CD4-positive, alpha-beta memory T cell (primary cell): ENCODE data around the gene NPC2. TPM values are rescaled to one million over a fixed set of nuclear protein-coding genes. Genes with fewer than 3 reads are reported as not detected.

ENCODE experiments used
- CTCF ChIA-PET: fragments of 350-600 bp; sonication (Branson Sonifier 250); formaldehyde crosslinking; loops from one replicate; lab custom pipeline; 2021; ENCODE audit warnings: inconsistent platforms; ENCODE audit not compliant: partially characterized antibody; lab: Charles Lee
- POLR2A ChIA-PET: fragments of 350-600 bp; sonication (Branson Sonifier 250); formaldehyde crosslinking; loops from one replicate; lab custom pipeline; 2021; ENCODE audit not compliant: partially characterized antibody; lab: Charles Lee
- DNase-seq, 5 donors: peaks; one replicate each; pipeline versions ENCODE4 v3.0.0 to v3.0.0-alpha.2; 2020 to 2022; ENCODE audit warnings: mixed read lengths in 1 of 5
- H3K27ac ChIP-seq: one replicate; pipeline ENCODE4 v1.7.0; 2013; ENCODE audit warnings: low read depth, low read length
- H3K27me3 ChIP-seq: 2 replicates; pipeline ENCODE4 v1.7.0; 2013; ENCODE audit warnings: mild to moderate bottlenecking, low read length, moderate library complexity; ENCODE audit not compliant: insufficient read depth
- H3K36me3 ChIP-seq: 2 replicates; pipeline ENCODE4 v1.7.0; 2013; ENCODE audit warnings: mild to moderate bottlenecking, low read length, moderate library complexity; ENCODE audit not compliant: insufficient read depth
- H3K4me1 ChIP-seq: 2 replicates; pipeline ENCODE4 v1.7.0; 2013; ENCODE audit warnings: mild to moderate bottlenecking, low read length, moderate library complexity; ENCODE audit not compliant: insufficient read depth
- H3K4me3 ChIP-seq, 2 donors: one replicate each; pipeline ENCODE4 v1.7.0; 2013; ENCODE audit warnings: low read length in 2 of 2, mild to moderate bottlenecking in 1 of 2
- H3K9me3 ChIP-seq, 2 donors: one replicate each; pipeline ENCODE4 v1.7.0; 2013; ENCODE audit warnings: low read length in 2 of 2, control low read depth in 1 of 2; ENCODE audit not compliant: control insufficient read depth in 1 of 2
- H3K27ac Mint-ChIP-seq, 7 donors: one replicate each; pipeline ENCODE4 v1.8.0; 2020 to 2021; ENCODE audit warnings: mixed read lengths in 7 of 7, mild to moderate bottlenecking in 6 of 7, inconsistent platforms in 3 of 7, moderate library complexity in 3 of 7
- H3K27me3 Mint-ChIP-seq, 2 donors: one replicate each; pipeline ENCODE4 v1.8.0; 2020 to 2021; ENCODE audit warnings: mixed read lengths in 2 of 2
- H3K36me3 Mint-ChIP-seq, 2 donors: one replicate each; pipeline ENCODE4 v1.8.0; 2020 to 2021; ENCODE audit warnings: mixed read lengths in 2 of 2, inconsistent platforms in 1 of 2, mild to moderate bottlenecking in 1 of 2
- H3K4me1 Mint-ChIP-seq, 4 donors: one replicate each; pipeline ENCODE4 v1.8.0; 2020 to 2021; ENCODE audit warnings: mixed read lengths in 4 of 4, mild to moderate bottlenecking in 1 of 4
- H3K4me3 Mint-ChIP-seq, 8 donors: one replicate each; pipeline ENCODE4 v1.8.0; 2020 to 2021; ENCODE audit warnings: mixed read lengths in 8 of 8, mild to moderate bottlenecking in 7 of 8, moderate library complexity in 6 of 8, inconsistent platforms in 3 of 8
- H3K9me3 Mint-ChIP-seq, 8 donors: one replicate each; pipeline ENCODE4 v1.8.0; 2020 to 2021; ENCODE audit warnings: mixed read lengths in 8 of 8, mild to moderate bottlenecking in 5 of 8, inconsistent platforms in 3 of 8, moderate library complexity in 1 of 8
- intact Hi-C: fragments of 100-400 bp; cut with micrococcal nuclease; formaldehyde crosslinking; loops from one replicate; pipeline ENCODE4 v1.15.1; 2023
- polyA plus RNA-seq, 2 donors: library from polyadenylated mRNA; unstranded; fragments of 300-500 nt; fragmentation: Illumina TruSeq; gene quantifications; one replicate each; pipeline ENCODE4 v1.2.3, GENCODE V29; 2021
- total RNA-seq, 2 experiments: library from RNA; stranded (reverse); gene quantifications; one replicate each; pipeline ENCODE4 v1.2.3, GENCODE V29; 2021

The NPC2 gene
- total and polyA plus RNA-seq, 4 experiments from 2014 or later = 50.9 to 89.9 (median 68.8) TPM

GRCh38 chr14:74535756-74536325 is 42.7 kb upstream of the NPC2 start:
- CTCF ChIA-PET = no interaction called here
- H3K4me3 Mint-ChIP-seq = no peak overlapping the region
- intact Hi-C loops = no loop called here
- POLR2A ChIA-PET = no interaction called here
- H3K4me1 Mint-ChIP-seq = peaks cover 0 to 6% (median 0%) of the 10 kb centered on the region in 4 donors
- no peak overlapping the region for H3K27ac Mint-ChIP-seq
- H3K27ac ChIP-seq = no peak overlapping the region
- no peaks in the 10 kb centered on the region for H3K27me3 ChIP-seq
- DNase-seq = no peak
- H3K9me3 ChIP-seq = no peaks in the 10 kb centered on the region
- H3K27me3 Mint-ChIP-seq = peaks cover 0 to 1% of the 10 kb centered on the region in 2 donors
- H3K4me1 ChIP-seq = no peaks in the 10 kb centered on the region
- H3K36me3 Mint-ChIP-seq = no peaks in the 10 kb centered on the region
- H3K36me3 ChIP-seq = no peaks in the 10 kb centered on the region
- H3K9me3 Mint-ChIP-seq = no peaks in the 10 kb centered on the region
- H3K4me3 ChIP-seq = no peak overlapping the region

DNA sequence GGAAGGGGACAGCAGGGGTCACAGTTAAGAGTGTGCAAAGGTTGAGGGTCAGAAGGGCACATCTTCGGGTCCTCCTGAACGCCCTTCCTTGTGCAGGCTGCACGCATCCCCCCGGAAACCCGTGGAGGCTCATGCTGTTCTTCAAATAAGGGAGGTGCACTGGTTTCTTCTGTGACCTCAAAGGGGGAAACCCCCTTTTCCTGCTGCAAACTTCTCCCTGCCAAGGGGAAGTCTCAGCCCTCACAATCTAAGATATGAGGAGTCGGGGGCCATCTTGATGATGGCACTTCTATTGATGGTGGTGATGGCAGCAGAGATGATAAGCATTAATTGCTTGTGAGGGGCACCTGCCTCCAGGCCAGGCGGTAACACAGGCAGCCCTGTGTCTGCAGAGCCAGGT is 40.5 kb upstream of the NPC2 start:
- H3K27ac Mint-ChIP-seq = no peak overlapping the region
- ChIA-PET CTCF (no interaction called here), POLR2A (no interaction called here)
- DNase-seq = no peak
- no peaks in the 10 kb centered on the region for H3K9me3 Mint-ChIP-seq
- Histone ChIP-seq H3K27me3 (no peaks in the 10 kb centered on the region), H3K4me1 (no peaks in the 10 kb centered on the region), H3K4me3 (no peak overlapping the region), H3K27ac (no peak overlapping the region), H3K9me3 (no peaks in the 10 kb centered on the region), H3K36me3 (no peaks in the 10 kb centered on the region)
- no peaks in the 10 kb centered on the region for H3K36me3 Mint-ChIP-seq
- peaks cover 0 to 6% (median 0%) of the 10 kb centered on the region in 4 donors for H3K4me1 Mint-ChIP-seq
- intact Hi-C loops = no loop called here
- no peaks in the 10 kb centered on the region for H3K27me3 Mint-ChIP-seq
- H3K4me3 Mint-ChIP-seq = no peak overlapping the region

DNA sequence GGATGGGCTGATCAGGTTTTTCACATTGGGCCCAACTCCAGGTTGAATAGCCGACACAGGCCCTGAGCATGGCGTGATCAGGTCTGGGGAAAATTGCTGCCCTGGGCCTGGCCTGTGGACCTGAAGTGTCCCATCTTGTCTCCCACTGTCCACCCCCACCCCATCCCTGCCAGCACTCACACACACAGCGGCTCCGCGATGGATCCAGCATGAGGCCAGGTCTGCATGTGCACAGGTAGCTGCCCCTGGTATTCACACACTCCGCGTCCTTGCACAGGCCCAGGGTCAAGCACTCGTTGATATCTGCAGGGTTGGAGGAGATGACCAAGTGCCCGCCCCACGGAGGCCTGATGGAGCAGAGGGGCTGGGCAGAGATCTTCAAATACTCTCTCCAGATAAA is 39.1 kb upstream of the NPC2 start:
- Histone ChIP-seq H3K27me3 (no peaks in the 10 kb centered on the region), H3K9me3 (no peaks in the 10 kb centered on the region), H3K36me3 (no peaks in the 10 kb centered on the region), H3K4me3 (no peak overlapping the region), H3K4me1 (no peaks in the 10 kb centered on the region), H3K27ac (no peak overlapping the region)
- ChIA-PET CTCF (no interaction called here), POLR2A (no interaction called here)
- Mint-ChIP-seq H3K36me3 (no peaks in the 10 kb centered on the region), H3K4me1 (peaks cover 0 to 6% (median 0%) of the 10 kb centered on the region in 4 donors), H3K9me3 (no peaks in the 10 kb centered on the region), H3K27me3 (no peaks in the 10 kb centered on the region), H3K27ac (no peak overlapping the region), H3K4me3 (no peak overlapping the region)
- intact Hi-C loops = no loop called here
- DNase-seq = no peak

DNA sequence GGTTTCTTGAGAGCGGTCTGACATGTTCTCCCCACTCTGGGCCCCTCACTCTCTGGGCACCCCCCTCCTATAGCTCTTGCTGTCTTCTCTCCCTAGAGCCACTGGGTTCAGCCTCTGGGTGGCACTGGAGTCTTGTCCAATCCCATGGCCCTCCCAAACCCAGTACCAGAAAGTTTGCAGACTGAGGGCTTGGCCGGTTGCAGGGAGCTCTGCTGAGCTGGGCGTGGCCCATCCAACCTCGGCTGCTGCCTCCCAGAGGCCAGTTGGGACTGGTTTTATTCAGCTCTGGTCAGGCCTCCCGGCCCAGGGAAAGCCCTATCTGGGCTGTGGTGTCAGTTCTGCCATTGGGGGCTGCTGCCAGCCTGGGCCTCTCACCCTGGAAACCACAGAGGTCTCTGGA is 38.4 kb upstream of the NPC2 start:
- no peaks in the 10 kb centered on the region for H3K9me3 Mint-ChIP-seq
- Histone ChIP-seq H3K4me3 (no peak overlapping the region), H3K27me3 (no peaks in the 10 kb centered on the region), H3K36me3 (no peaks in the 10 kb centered on the region), H3K4me1 (no peaks in the 10 kb centered on the region), H3K27ac (no peak overlapping the region), H3K9me3 (no peaks in the 10 kb centered on the region)
- H3K4me1 Mint-ChIP-seq = peaks cover 0 to 6% (median 0%) of the 10 kb centered on the region in 4 donors
- no peak overlapping the region for H3K4me3 Mint-ChIP-seq
- H3K36me3 Mint-ChIP-seq = no peaks in the 10 kb centered on the region
- no peak overlapping the region for H3K27ac Mint-ChIP-seq
- no peaks in the 10 kb centered on the region for H3K27me3 Mint-ChIP-seq
- intact Hi-C loops = no loop called here
- ChIA-PET POLR2A (no interaction called here), CTCF (no interaction called here)
- no peak for DNase-seq

- ChIA-PET CTCF (no interaction called here), POLR2A (no interaction called here)
- Mint-ChIP-seq H3K4me3 (no peak overlapping the region), H3K4me1 (peaks cover 0 to 7% (median 0%) of the 10 kb centered on the region in 4 donors), H3K36me3 (no peaks in the 10 kb centered on the region), H3K27ac (no peak overlapping the region), H3K9me3 (no peaks in the 10 kb centered on the region), H3K27me3 (no peaks in the 10 kb centered on the region)
- H3K27ac ChIP-seq = no peak overlapping the region
- no peaks in the 10 kb centered on the region for H3K27me3 ChIP-seq
- DNase-seq = no peak
- H3K4me1 ChIP-seq = no peaks in the 10 kb centered on the region
- no peak overlapping the region for H3K4me3 ChIP-seq
- no peaks in the 10 kb centered on the region for H3K9me3 ChIP-seq
- intact Hi-C loops = no loop called here
- H3K36me3 ChIP-seq = no peaks in the 10 kb centered on the region
These were observed 37.9 kb upstream of the NPC2 start for GRCh38 chr14:74531006-74531405.

DNA sequence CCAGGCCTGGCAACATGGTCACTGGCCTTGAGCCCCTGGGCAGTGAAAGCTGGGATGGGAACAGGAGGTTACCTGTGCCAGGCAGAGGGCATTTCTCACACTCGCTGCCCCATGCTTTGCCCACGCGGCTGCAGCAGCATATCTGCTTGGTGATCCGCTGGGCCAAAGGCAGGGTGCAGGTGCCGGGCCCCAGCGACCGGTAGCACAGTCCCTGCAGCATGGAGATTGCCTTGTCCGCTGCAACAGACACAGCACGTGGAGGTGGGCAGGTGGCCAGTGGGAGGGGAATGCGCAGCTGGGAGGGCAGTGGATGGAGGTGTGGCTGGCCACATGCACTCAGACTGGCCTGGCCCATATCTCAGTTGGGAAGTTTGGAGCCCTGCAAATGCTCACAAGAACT is 35.8 kb upstream of the NPC2 start:
- H3K4me3 Mint-ChIP-seq = no peak overlapping the region
- CTCF ChIA-PET = no interaction called here
- no peak overlapping the region for H3K4me3 ChIP-seq
- POLR2A ChIA-PET = no interaction called here
- no peaks in the 10 kb centered on the region for H3K4me1 ChIP-seq
- intact Hi-C loops = no loop called here
- H3K27me3 Mint-ChIP-seq = no peaks in the 10 kb centered on the region
- H3K4me1 Mint-ChIP-seq = peaks cover 0 to 9% (median 0%) of the 10 kb centered on the region in 4 donors
- no peaks in the 10 kb centered on the region for H3K9me3 Mint-ChIP-seq
- H3K27ac ChIP-seq = no peak overlapping the region
- DNase-seq = no peak
- H3K36me3 ChIP-seq = no peaks in the 10 kb centered on the region
- no peaks in the 10 kb centered on the region for H3K27me3 ChIP-seq
- H3K27ac Mint-ChIP-seq = no peak overlapping the region
- no peaks in the 10 kb centered on the region for H3K9me3 ChIP-seq
- H3K36me3 Mint-ChIP-seq = no peaks in the 10 kb centered on the region

- Histone ChIP-seq H3K4me1 (no peaks in the 10 kb centered on the region), H3K27ac (no peak overlapping the region), H3K36me3 (no peaks in the 10 kb centered on the region), H3K27me3 (no peaks in the 10 kb centered on the region), H3K4me3 (no peak overlapping the region), H3K9me3 (no peaks in the 10 kb centered on the region)
- ChIA-PET CTCF (no interaction called here), POLR2A (no interaction called here)
- H3K4me1 Mint-ChIP-seq = peaks cover 0 to 6% (median 0%) of the 10 kb centered on the region in 4 donors
- peaks cover 0 to under 1% of the 10 kb centered on the region in 2 donors for H3K27me3 Mint-ChIP-seq
- no peaks in the 10 kb centered on the region for H3K9me3 Mint-ChIP-seq
- H3K36me3 Mint-ChIP-seq = no peaks in the 10 kb centered on the region
- no peak overlapping the region for H3K27ac Mint-ChIP-seq
- DNase-seq = no peak
- intact Hi-C loops = no loop called here
- H3K4me3 Mint-ChIP-seq = no peak overlapping the region
These were observed 35.3 kb upstream of the NPC2 start for GRCh38 chr14:74528406-74528805.
